ENCODE measurements around the gene TBC1D5. TPM values are rescaled to one million over a fixed set of nuclear protein-coding genes. Genes with fewer than 3 reads are reported as not detected.
A peak's percentile ranks its signal among the peaks of the same experiment; 100 is the strongest.

Gene TBC1D5
- total and polyA plus RNA-seq, 2 of the 4 experiments (the other 2 are of a cell fraction) = 16.4 to 57.0 TPM

- dilution Hi-C loops (cut with HindIII; ENCODE audit: low sequenced_read_pairs, unreplicated experiment) = no loop called here
Measured at GRCh38 chr3:17111586-17111985, 630.8 kb downstream of the TBC1D5 start.

More at GRCh38 chr3:17111586-17111985, 630.8 kb downstream of the TBC1D5 start:
- H3K4me1 ChIP-seq (ENCODE audit: control insufficient read depth, insufficient read depth, low read length) = no peaks in the 10 kb centered on the region
- CTCF ChIA-PET = no interaction called here
- no peak overlapping the region for H4K8ac ChIP-seq (ENCODE audit: low read depth in 2 of 2, low read length in 2 of 2)
- no peak overlapping the region for H3K23ac ChIP-seq (ENCODE audit: low read depth, low read length)
- H3K4ac ChIP-seq (ENCODE audit: low read depth, low read length) = no peak overlapping the region
- no peak overlapping the region for H2BK15ac ChIP-seq (ENCODE audit: low read depth, low read length)
- WGBS, 2 experiments (ENCODE audit: extremely low coverage in 2 of 2, insufficient read length in 1 of 2) = 50% methylated on average over 2 of the region's 3 CpGs; no CpG with 5 or more reads in 1 of the 2 experiments
- no peaks in the 10 kb centered on the region for H3K9me3 ChIP-seq (ENCODE audit: control insufficient read depth, insufficient read depth, low read length)
- no peaks in the 10 kb centered on the region for H4K20me1 ChIP-seq (ENCODE audit: insufficient read depth, low read length)
- no peak overlapping the region for H2AK5ac ChIP-seq (ENCODE audit: low read depth, low read length)
- POLR2A ChIA-PET (ENCODE audit: unreplicated experiment) = no interaction called here
- no peak overlapping the region for H2AFZ ChIP-seq (replicated peaks; ENCODE audit: low read length, poor library complexity)
- H3K14ac ChIP-seq (replicated peaks; ENCODE audit: low read depth, low read length) = no peak overlapping the region
- H3K27ac ChIP-seq (ENCODE audit: insufficient read depth, low read length) = no peak overlapping the region
- no peak overlapping the region for H3K4me3 ChIP-seq (ENCODE audit: insufficient read depth, low read depth, low read length)
- H2BK5ac ChIP-seq (ENCODE audit: low read depth, low read length, poor library complexity, severe bottlenecking) = no peak overlapping the region
- in situ Hi-C loops (cut with MboI; ENCODE audit: low sequenced_read_pairs) = no loop called here
- TF ChIP-seq BHLHE40 (IDR thresholded peaks at IDR 0.05; ENCODE audit: low read depth, low read length) (no peak), POLR2A (IDR thresholded peaks at IDR 0.05; ENCODE audit: low read depth, low read length) (no peak), SMC3 (IDR thresholded peaks at IDR 0.05; ENCODE audit: low read depth, low read length) (no peak), NFE2L2 (IDR thresholded peaks at IDR 0.05; ENCODE audit: low read depth, low read length) (no peak), RCOR1 (IDR thresholded peaks at IDR 0.05; ENCODE audit: insufficient replicate concordance, low read length) (no peak), CTCF (conservative IDR thresholded peaks at IDR 0.05; ENCODE audit: low read depth, low read length) (no peak), MAFK (IDR thresholded peaks at IDR 0.05; ENCODE audit: low read depth, low read length) (no peak), RFX5 (IDR thresholded peaks at IDR 0.05; ENCODE audit: low read depth, low read length) (no peak), FOS (IDR thresholded peaks at IDR 0.05; ENCODE audit: low read depth, low read length) (no peak), CEBPB (IDR thresholded peaks at IDR 0.05; ENCODE audit: low read depth, low read length) (no peak), MXI1 (IDR thresholded peaks at IDR 0.05; ENCODE audit: borderline replicate concordance, low read depth, low read length) (no peak)
- H3K18ac ChIP-seq (ENCODE audit: low read depth, low read length) = no peak overlapping the region
- no peaks in the 10 kb centered on the region for H3K79me1 ChIP-seq (ENCODE audit: low read depth in 1 of 2, low read length in 2 of 2)
- no peak overlapping the region for H2BK20ac ChIP-seq (ENCODE audit: low read depth, low read length)
- intact Hi-C loops (cut with micrococcal nuclease) = no loop called here
- no peak overlapping the region for H4K5ac ChIP-seq (ENCODE audit: low read depth, low read length)
- H3K56ac ChIP-seq (ENCODE audit: extremely low read depth, insufficient read depth, low read length) = no peak overlapping the region
- no peak overlapping the region for H2AK9ac ChIP-seq (replicated peaks; ENCODE audit: low read depth, low read length, poor library complexity)
- H3K36me3 ChIP-seq (ENCODE audit: control insufficient read depth, insufficient read depth, low read length) = no peaks in the 10 kb centered on the region
- no peaks in the 10 kb centered on the region for H3K9me1 ChIP-seq (ENCODE audit: insufficient read depth, low read length)
- BruUV-seq (replicated peaks) = no TSS peak
- ATAC-seq (ENCODE audit: low read depth) (no peak), DNase-seq (peak; percentile 31)
- no peak overlapping the region for H2BK120ac ChIP-seq (ENCODE audit: low read depth, low read length)
- H4K91ac ChIP-seq (ENCODE audit: insufficient read depth, low read depth, low read length) = no peak overlapping the region
- no peak overlapping the region for H3K4me2 ChIP-seq (ENCODE audit: low read depth, low read length)
- no peaks in the 10 kb centered on the region; the same call in 1 of the 2 replicates for H3K27me3 ChIP-seq (ENCODE audit: control insufficient read depth, insufficient read depth, low read length)
- H3K9ac ChIP-seq (ENCODE audit: low read depth, low read length) = no peak overlapping the region

Measured in IMR-90 (cell line).